HCT116 (cell line): ENCODE measurements around the gene UQCRC1.

Experiments
- CTCF ChIP-seq, 3 experiments: fragments of 200-600 bp in 1 of 3; sonication (generic) in 1 of 3; IDR thresholded peaks in 2 of 3; conservative IDR thresholded peaks in 1 of 3; 2 replicates each; pipeline ENCODE4 v1.5.1; 2012 to 2017; ENCODE audit warnings: low read depth in 2 of 3, low read length in 2 of 3, antibody characterized with exemption in 1 of 3, borderline replicate concordance in 1 of 3, control low read depth in 1 of 3, mild to moderate bottlenecking in 1 of 3, mixed read lengths in 1 of 3, mixed run types in 1 of 3, moderate library complexity in 1 of 3; ENCODE audit not compliant: insufficient read depth in 1 of 3
- EZH2 ChIP-seq: fragments of 200-600 bp; sonication (generic); IDR thresholded peaks from 2 replicates; pipeline ENCODE4 v1.6.1; 2017; ENCODE audit warnings: antibody characterized with exemption, mixed run types
- EZH2phosphoT487 ChIP-seq: fragments of 200-600 bp; IDR thresholded peaks from 2 replicates; pipeline ENCODE4 v1.6.1; 2018; ENCODE audit warnings: antibody characterized with exemption, borderline replicate concordance
- FOSL1 ChIP-seq: IDR thresholded peaks from 2 replicates; pipeline ENCODE4 v1.6.1; 2012; ENCODE audit warnings: low read depth
- MAX ChIP-seq: IDR thresholded peaks from 2 replicates; pipeline ENCODE4 v1.6.1; 2012
- POLR2A ChIP-seq: IDR thresholded peaks from 2 replicates; pipeline ENCODE4 v1.7.0; 2011; ENCODE audit warnings: borderline replicate concordance; ENCODE audit not compliant: insufficient read depth, insufficient read length; ENCODE audit errors: extremely low read depth
- POLR2AphosphoS5 ChIP-seq: IDR thresholded peaks from 2 replicates; pipeline ENCODE4 v1.6.1; 2011; ENCODE audit warnings: mild to moderate bottlenecking, low read depth, low read length, moderate library complexity
- RAD21 ChIP-seq: IDR thresholded peaks from 2 replicates; pipeline ENCODE4 v1.6.1; 2012; ENCODE audit warnings: low read depth, mild to moderate bottlenecking
- REST ChIP-seq: IDR thresholded peaks from 2 replicates; pipeline ENCODE4 v1.6.1; 2012; ENCODE audit warnings: low read depth
- SP1 ChIP-seq: IDR thresholded peaks from 2 replicates; pipeline ENCODE4 v1.6.1; 2012; ENCODE audit warnings: low read depth
- SRF ChIP-seq: IDR thresholded peaks from 2 replicates; pipeline ENCODE4 v1.6.1; 2012; ENCODE audit warnings: low read depth

DNA sequence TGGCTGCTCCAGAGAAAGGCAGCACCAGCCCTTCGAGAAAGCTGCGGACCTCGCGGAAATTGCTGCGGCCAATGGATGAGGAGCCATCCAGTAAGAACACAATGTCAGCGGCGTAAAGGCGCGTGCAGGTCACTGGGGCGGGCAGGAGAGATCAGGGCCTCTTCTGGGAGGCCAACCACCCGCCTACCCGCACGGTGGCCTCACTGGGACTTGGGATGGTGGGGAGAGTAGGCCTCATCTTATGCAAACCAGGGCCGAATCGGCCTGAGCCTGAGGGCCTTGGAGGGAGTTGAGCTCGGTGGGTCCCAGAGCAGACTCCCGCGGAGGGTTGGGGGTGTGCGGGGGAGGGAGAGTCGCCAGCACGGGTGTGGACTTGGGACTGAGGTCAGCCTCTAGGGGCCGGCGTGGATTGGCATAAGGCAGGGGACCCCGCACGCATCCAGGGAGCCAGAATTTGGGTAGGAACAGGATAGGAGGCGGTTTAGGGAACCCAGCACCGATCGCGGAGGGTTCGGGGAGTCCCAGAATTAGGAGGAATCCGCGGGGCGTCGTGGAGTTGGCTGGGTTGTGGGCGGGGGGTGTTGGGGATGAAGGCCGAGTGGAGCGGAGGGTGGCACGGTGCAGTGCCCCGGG, 14.9 kb downstream of the UQCRC1 start:
- no peak for TF ChIP-seq CTCF (IDR thresholded peaks at IDR 0.05 in 2 of 3, conservative IDR thresholded peaks at IDR 0.05 in 1 of 3; ENCODE audit: borderline replicate concordance in 1 of 3, insufficient read depth in 1 of 3, low read depth in 2 of 3, low read length in 2 of 3)
- no peak for TF ChIP-seq FOSL1
- no peak for TF ChIP-seq EZH2phosphoT487
- TF ChIP-seq REST: no peak
- no peak for TF ChIP-seq EZH2
- no peak for TF ChIP-seq POLR2A
- no peak for TF ChIP-seq RAD21
- no peak for TF ChIP-seq POLR2AphosphoS5
- TF ChIP-seq MAX: no peak
- TF ChIP-seq SP1: no peak
- TF ChIP-seq SRF: no peak
